ENCODE results near the gene B4GALNT3.

B4GALNT3 gene

DNA sequence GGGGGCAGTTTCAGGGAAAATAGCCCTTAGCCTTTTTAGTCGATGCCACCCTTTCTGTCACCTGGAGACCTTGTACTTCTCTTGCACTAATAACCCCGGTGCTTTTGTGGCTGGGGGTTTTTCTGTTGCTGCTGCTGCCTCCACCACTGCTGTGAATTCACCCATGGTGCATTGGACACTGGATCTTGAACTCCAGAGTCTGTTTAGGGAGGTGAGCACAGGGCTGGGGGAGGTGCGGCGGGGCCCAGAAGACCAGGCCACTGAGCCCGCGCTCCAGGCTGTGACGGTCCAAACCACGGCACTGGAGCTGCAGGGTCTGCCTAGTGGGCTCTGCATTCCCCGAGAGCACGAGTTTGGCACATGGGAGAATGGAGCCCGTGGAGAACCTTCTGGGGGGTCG, 102.9 kb downstream of the B4GALNT3 start:
- Histone ChIP-seq H3K36me3 (ENCODE audit: control insufficient read depth in 1 of 2, insufficient read depth in 2 of 2, low read length in 2 of 2) (no peaks in the 10 kb centered on the region), H3K27me3 (ENCODE audit: control insufficient read depth in 1 of 2, insufficient read depth in 2 of 2, low read length in 2 of 2) (no peaks in the 10 kb centered on the region), H3K9ac (ENCODE audit: low read depth in 1 of 2, low read length in 2 of 2) (no peak overlapping the region), H3K27ac (ENCODE audit: low read depth, low read length) (no peak overlapping the region), H3K9me3 (ENCODE audit: control insufficient read depth in 1 of 2, low read length in 2 of 2) (no peaks in the 10 kb centered on the region), H3K4me1 (ENCODE audit: control insufficient read depth in 1 of 2, insufficient read depth in 2 of 2, low read length in 2 of 2) (peaks cover 0 to 24% of the 10 kb centered on the region in 2 donors), H3K4me3 (ENCODE audit: low read depth in 1 of 2, low read length in 2 of 2) (no peak overlapping the region)

GRCh38 chr12:563250-563781, 103.6 kb downstream of the B4GALNT3 start:
- no peak overlapping the region for H3K27ac ChIP-seq (ENCODE audit: low read depth, low read length)

DNA sequence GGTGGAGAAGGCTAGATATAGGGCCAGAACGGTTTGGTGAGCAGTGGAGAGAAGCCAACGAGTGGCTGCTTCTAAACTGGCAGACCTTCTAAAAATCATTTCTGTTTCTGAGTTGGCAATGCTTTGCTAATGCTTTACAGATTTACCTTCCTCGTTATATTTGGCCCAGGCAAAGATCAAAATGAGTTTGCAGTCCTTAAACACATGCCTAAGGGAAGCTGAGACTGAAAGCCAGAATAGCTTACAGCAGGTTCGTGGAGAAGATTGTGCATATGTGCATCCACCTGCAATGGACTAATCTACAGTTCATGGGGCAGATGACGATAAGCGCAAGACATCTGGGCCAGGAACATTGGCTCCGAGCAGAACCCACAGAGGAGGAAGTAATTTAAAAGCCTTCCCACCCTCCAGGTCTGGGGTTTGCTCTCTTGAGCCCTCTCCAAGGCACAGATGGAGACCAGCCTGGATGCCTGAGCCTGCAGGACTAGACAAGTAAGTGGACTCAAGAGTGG, 104.1 kb downstream of the B4GALNT3 start:
- no peaks in the 10 kb centered on the region for H3K27me3 ChIP-seq (ENCODE audit: control insufficient read depth in 1 of 2, insufficient read depth in 2 of 2, low read length in 2 of 2)
- H3K9ac ChIP-seq (ENCODE audit: low read depth in 1 of 2, low read length in 2 of 2) = no peak overlapping the region
- H3K27ac ChIP-seq (ENCODE audit: low read depth, low read length) = no peak overlapping the region
- peaks cover 5 to 31% of the 10 kb centered on the region in 2 donors for H3K4me1 ChIP-seq (ENCODE audit: control insufficient read depth in 1 of 2, insufficient read depth in 2 of 2, low read length in 2 of 2)
- no peaks in the 10 kb centered on the region for H3K36me3 ChIP-seq (ENCODE audit: control insufficient read depth in 1 of 2, insufficient read depth in 2 of 2, low read length in 2 of 2)
- peak overlapping the region; percentile 1 to 10 for H3K4me3 ChIP-seq (ENCODE audit: low read depth in 1 of 2, low read length in 2 of 2)
- H3K9me3 ChIP-seq (ENCODE audit: control insufficient read depth in 1 of 2, low read length in 2 of 2) = no peaks in the 10 kb centered on the region

More at GRCh38 chr12:563250-563781, 103.6 kb downstream of the B4GALNT3 start:
- Histone ChIP-seq H3K9me3 (ENCODE audit: control insufficient read depth in 1 of 2, low read length in 2 of 2) (no peaks in the 10 kb centered on the region), H3K4me3 (ENCODE audit: low read depth in 1 of 2, low read length in 2 of 2) (peak overlapping the region in 1 of 2 donors; percentile 10), H3K27me3 (ENCODE audit: control insufficient read depth in 1 of 2, insufficient read depth in 2 of 2, low read length in 2 of 2) (no peaks in the 10 kb centered on the region), H3K36me3 (ENCODE audit: control insufficient read depth in 1 of 2, insufficient read depth in 2 of 2, low read length in 2 of 2) (no peaks in the 10 kb centered on the region), H3K9ac (ENCODE audit: low read depth in 1 of 2, low read length in 2 of 2) (peak overlapping the region in 1 of 2 donors; percentile 12), H3K4me1 (ENCODE audit: control insufficient read depth in 1 of 2, insufficient read depth in 2 of 2, low read length in 2 of 2) (peaks cover 2 to 27% of the 10 kb centered on the region in 2 donors)

GRCh38 chr12:565161-565560, 105.4 kb downstream of the B4GALNT3 start:
- Histone ChIP-seq H3K4me1 (ENCODE audit: control insufficient read depth in 1 of 2, insufficient read depth in 2 of 2, low read length in 2 of 2) (peaks cover 17 to 43% of the 10 kb centered on the region in 2 donors), H3K36me3 (ENCODE audit: control insufficient read depth in 1 of 2, insufficient read depth in 2 of 2, low read length in 2 of 2) (no peaks in the 10 kb centered on the region), H3K9me3 (ENCODE audit: control insufficient read depth in 1 of 2, low read length in 2 of 2) (no peaks in the 10 kb centered on the region), H3K4me3 (ENCODE audit: low read depth in 1 of 2, low read length in 2 of 2) (no peak overlapping the region), H3K27me3 (ENCODE audit: control insufficient read depth in 1 of 2, insufficient read depth in 2 of 2, low read length in 2 of 2) (no peaks in the 10 kb centered on the region), H3K9ac (ENCODE audit: low read depth in 1 of 2, low read length in 2 of 2) (no peak overlapping the region), H3K27ac (ENCODE audit: low read depth, low read length) (no peak overlapping the region)

DNA sequence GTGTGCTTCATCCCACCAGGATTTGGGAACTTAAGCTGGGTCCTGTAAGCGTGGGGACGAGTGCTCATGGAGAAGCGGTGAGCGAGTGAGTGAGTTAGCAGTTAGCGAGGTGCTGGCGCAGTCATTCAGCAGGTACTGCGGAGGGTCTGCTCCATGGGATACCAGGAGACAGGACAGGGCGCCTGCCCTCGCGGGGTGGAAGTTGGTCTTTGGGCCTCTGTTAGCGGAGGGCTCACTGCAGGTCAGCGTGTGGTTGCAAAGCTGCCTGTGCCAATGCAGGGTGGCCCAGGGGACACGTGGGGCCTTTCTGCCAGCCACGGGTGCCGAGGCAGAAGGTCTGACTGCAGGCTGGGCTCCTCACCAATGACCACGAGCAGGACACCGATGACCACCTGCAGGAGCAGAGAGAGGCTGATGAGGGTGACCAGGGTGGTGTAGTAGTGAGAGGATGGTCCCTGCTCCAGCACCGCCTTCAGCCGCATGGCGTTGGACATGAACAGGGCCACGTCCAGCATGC, 105.9 kb downstream of the B4GALNT3 start:
- no peaks in the 10 kb centered on the region for H3K9me3 ChIP-seq (ENCODE audit: control insufficient read depth in 1 of 2, low read length in 2 of 2)
- H3K27ac ChIP-seq (ENCODE audit: low read depth, low read length) = no peak overlapping the region
- no peaks in the 10 kb centered on the region for H3K36me3 ChIP-seq (ENCODE audit: control insufficient read depth in 1 of 2, insufficient read depth in 2 of 2, low read length in 2 of 2)
- no peak overlapping the region for H3K4me3 ChIP-seq (ENCODE audit: low read depth in 1 of 2, low read length in 2 of 2)
- peaks cover 18 to 48% of the 10 kb centered on the region in 2 donors for H3K4me1 ChIP-seq (ENCODE audit: control insufficient read depth in 1 of 2, insufficient read depth in 2 of 2, low read length in 2 of 2)
- H3K27me3 ChIP-seq (ENCODE audit: control insufficient read depth in 1 of 2, insufficient read depth in 2 of 2, low read length in 2 of 2) = no peaks in the 10 kb centered on the region
- no peak overlapping the region for H3K9ac ChIP-seq (ENCODE audit: low read depth in 1 of 2, low read length in 2 of 2)

- H3K9ac ChIP-seq (ENCODE audit: low read depth in 1 of 2, low read length in 2 of 2) = no peak overlapping the region
- H3K9me3 ChIP-seq (ENCODE audit: control insufficient read depth in 1 of 2, low read length in 2 of 2) = no peaks in the 10 kb centered on the region
- H3K27me3 ChIP-seq (ENCODE audit: control insufficient read depth in 1 of 2, insufficient read depth in 2 of 2, low read length in 2 of 2) = no peaks in the 10 kb centered on the region
- H3K36me3 ChIP-seq (ENCODE audit: control insufficient read depth in 1 of 2, insufficient read depth in 2 of 2, low read length in 2 of 2) = no peaks in the 10 kb centered on the region
- no peak overlapping the region for H3K4me3 ChIP-seq (ENCODE audit: low read depth in 1 of 2, low read length in 2 of 2)
- H3K4me1 ChIP-seq (ENCODE audit: control insufficient read depth in 1 of 2, insufficient read depth in 2 of 2, low read length in 2 of 2) = peaks cover 28 to 41% of the 10 kb centered on the region in 2 donors
- no peak overlapping the region for H3K27ac ChIP-seq (ENCODE audit: low read depth, low read length)
These were observed 108.7 kb downstream of the B4GALNT3 start for GRCh38 chr12:568486-568885.

GRCh38 chr12:569091-569676, 109.4 kb downstream of the B4GALNT3 start:
- no peaks in the 10 kb centered on the region for H3K27me3 ChIP-seq (ENCODE audit: control insufficient read depth in 1 of 2, insufficient read depth in 2 of 2, low read length in 2 of 2)
- peak overlapping the region in 1 of 2 donors; percentile 87 for H3K4me3 ChIP-seq (ENCODE audit: low read depth in 1 of 2, low read length in 2 of 2)
- H3K36me3 ChIP-seq (ENCODE audit: control insufficient read depth in 1 of 2, insufficient read depth in 2 of 2, low read length in 2 of 2) = no peaks in the 10 kb centered on the region
- H3K9ac ChIP-seq (ENCODE audit: low read depth in 1 of 2, low read length in 2 of 2) = peak overlapping the region; percentile 51 to 70
- H3K9me3 ChIP-seq (ENCODE audit: control insufficient read depth in 1 of 2, low read length in 2 of 2) = no peaks in the 10 kb centered on the region
- H3K4me1 ChIP-seq (ENCODE audit: control insufficient read depth in 1 of 2, insufficient read depth in 2 of 2, low read length in 2 of 2) = peaks cover 28 to 34% of the 10 kb centered on the region in 2 donors
- no peak overlapping the region for H3K27ac ChIP-seq (ENCODE audit: low read depth, low read length)

DNA sequence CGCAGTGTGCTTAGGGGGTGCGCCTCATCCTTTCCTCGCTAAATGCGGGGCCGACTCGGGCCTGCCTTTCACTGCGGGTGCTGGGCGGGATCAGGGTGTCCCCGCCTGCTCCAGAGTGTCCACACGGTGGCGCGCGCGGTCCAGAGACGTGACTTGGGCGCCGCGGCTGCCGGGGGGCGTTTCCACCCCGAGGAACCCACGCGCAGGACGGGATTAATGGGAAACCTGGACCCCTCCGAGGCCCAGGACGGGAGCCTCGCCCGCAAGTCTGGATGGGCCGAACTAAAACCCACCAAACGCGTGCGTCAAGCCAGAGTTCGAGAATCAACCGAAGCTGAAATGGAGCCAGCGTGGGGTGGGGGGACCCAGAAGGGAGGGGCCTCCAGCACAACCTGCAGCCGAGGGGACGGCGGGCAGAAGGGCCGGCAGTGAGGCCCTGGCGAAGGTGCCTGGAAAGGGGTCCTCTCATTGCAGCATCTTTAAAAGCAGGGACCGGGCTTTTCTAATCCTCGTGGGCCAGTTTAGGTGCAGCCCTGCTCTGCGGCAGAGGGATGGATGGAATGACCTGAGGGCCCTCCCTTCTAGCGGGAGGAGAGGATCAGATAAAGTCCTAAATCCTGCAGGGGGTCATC, 110.2 kb downstream of the B4GALNT3 start:
- Histone ChIP-seq H3K4me1 (ENCODE audit: control insufficient read depth in 1 of 2, insufficient read depth in 2 of 2, low read length in 2 of 2) (peaks cover 28 to 32% of the 10 kb centered on the region in 2 donors), H3K27ac (ENCODE audit: low read depth, low read length) (no peak overlapping the region), H3K9ac (ENCODE audit: low read depth in 1 of 2, low read length in 2 of 2) (peak overlapping the region; percentile 66 to 70), H3K27me3 (ENCODE audit: control insufficient read depth in 1 of 2, insufficient read depth in 2 of 2, low read length in 2 of 2) (no peaks in the 10 kb centered on the region), H3K9me3 (ENCODE audit: control insufficient read depth in 1 of 2, low read length in 2 of 2) (no peaks in the 10 kb centered on the region), H3K4me3 (ENCODE audit: low read depth in 1 of 2, low read length in 2 of 2) (peak overlapping the region; percentile 72 to 87), H3K36me3 (ENCODE audit: control insufficient read depth in 1 of 2, insufficient read depth in 2 of 2, low read length in 2 of 2) (no peaks in the 10 kb centered on the region)

GRCh38 chr12:570435-570920, 110.7 kb downstream of the B4GALNT3 start:
- peak overlapping the region; percentile 66 to 70 for H3K9ac ChIP-seq (ENCODE audit: low read depth in 1 of 2, low read length in 2 of 2)
- H3K36me3 ChIP-seq (ENCODE audit: control insufficient read depth in 1 of 2, insufficient read depth in 2 of 2, low read length in 2 of 2) = no peaks in the 10 kb centered on the region
- H3K27ac ChIP-seq (ENCODE audit: low read depth, low read length) = peak overlapping the region; percentile 30
- no peaks in the 10 kb centered on the region for H3K27me3 ChIP-seq (ENCODE audit: control insufficient read depth in 1 of 2, insufficient read depth in 2 of 2, low read length in 2 of 2)
- H3K4me3 ChIP-seq (ENCODE audit: low read depth in 1 of 2, low read length in 2 of 2) = peak overlapping the region; percentile 72 to 87
- H3K9me3 ChIP-seq (ENCODE audit: control insufficient read depth in 1 of 2, low read length in 2 of 2) = no peaks in the 10 kb centered on the region
- peaks cover 28 to 32% of the 10 kb centered on the region in 2 donors for H3K4me1 ChIP-seq (ENCODE audit: control insufficient read depth in 1 of 2, insufficient read depth in 2 of 2, low read length in 2 of 2)

Data from duodenal mucosa (tissue), 2 donors.